PC-3 (cell line): ENCODE measurements around the gene ACSBG1. TPM values are rescaled to one million over a fixed set of nuclear protein-coding genes. Genes with fewer than 3 reads are reported as not detected.

Source experiments
- ATAC-seq: fragments of 200-7000 bp; cut with Tn5 transposase; 2 replicates; pipeline ENCODE4 v1.9.1; 2020; ENCODE audit warnings: mild to moderate bottlenecking, moderate library complexity
- BruUV-seq: library from RNA; stranded (reverse); fragments of 400-500 nt; replicated peaks from 2 replicates; lab custom pipeline; 2021; lab: Mats Ljungman, UMichigan
- CTCF ChIA-PET: fragments of 300-600 bp; sonication (Branson Sonifier 250); formaldehyde crosslinking; loops from one replicate; lab custom pipeline; 2022; ENCODE audit warnings: antibody characterized with exemption; lab: Charles Lee
- POLR2A ChIA-PET: fragments of 300-600 bp; sonication (Branson Sonifier 250); formaldehyde crosslinking; loops from one replicate; lab custom pipeline; 2022; ENCODE audit warnings: antibody characterized with exemption; ENCODE audit not compliant: unreplicated experiment; lab: Charles Lee
- DNase-seq: peaks from one replicate; pipeline ENCODE4 v3.0.0-alpha.2; 2015
- H2AFZ ChIP-seq: fragments of 300-600 bp; sonication (generic); 2 replicates; pipeline ENCODE4 v1.6.0; 2016; ENCODE audit warnings: antibody characterized with exemption, low read length
- H3F3A ChIP-seq: fragments of 300-600 bp; sonication (generic); one replicate; pipeline ENCODE4 v1.6.0; 2017; ENCODE audit warnings: antibody characterized with exemption, low read length, control low read depth, mild to moderate bottlenecking; ENCODE audit not compliant: unreplicated experiment
- H3K27ac ChIP-seq: fragments of 300-600 bp; sonication (generic); 2 replicates; pipeline ENCODE4 v1.5.1; 2016; ENCODE audit warnings: mild to moderate bottlenecking, low read length
- H3K27me3 ChIP-seq: fragments of 300-600 bp; sonication (generic); 2 replicates; pipeline ENCODE4 v1.6.1; 2016; ENCODE audit warnings: low read length, mixed read lengths
- H3K36me3 ChIP-seq: fragments of 300-600 bp; sonication (generic); 2 replicates; pipeline ENCODE4 v1.6.1; 2016; ENCODE audit warnings: low read depth, mixed run types, low read length, mixed read lengths
- H3K4me1 ChIP-seq: fragments of 300-600 bp; sonication (generic); 2 replicates; pipeline ENCODE4 v1.5.1; 2016; ENCODE audit warnings: low read length; ENCODE audit not compliant: insufficient read depth
- H3K4me2 ChIP-seq: fragments of 300-600 bp; sonication (generic); 2 replicates; pipeline ENCODE4 v1.6.0; 2016; ENCODE audit warnings: low read length
- H3K4me3 ChIP-seq: fragments of 300-600 bp; sonication (generic); 2 replicates; pipeline ENCODE4 v1.5.1; 2016; ENCODE audit warnings: mild to moderate bottlenecking, low read length, mixed read lengths
- H3K79me2 ChIP-seq: fragments of 300-600 bp; sonication (generic); 2 replicates; pipeline ENCODE4 v1.6.1; 2017; ENCODE audit warnings: low read length, mixed read lengths
- H3K9ac ChIP-seq: fragments of 300-600 bp; sonication (generic); 2 replicates; pipeline ENCODE4 v1.6.0; 2016; ENCODE audit warnings: mild to moderate bottlenecking, low read length
- H3K9me2 ChIP-seq: fragments of 300-600 bp; sonication (generic); replicated peaks from 2 replicates; pipeline ENCODE4 v1.6.1; 2016; ENCODE audit warnings: mixed run types, low read length, mixed read lengths
- H3K9me3 ChIP-seq: fragments of 300-600 bp; sonication (generic); 2 replicates; pipeline ENCODE4 v1.6.1; 2016; ENCODE audit warnings: low read length, mixed read lengths
- H4K20me1 ChIP-seq: fragments of 300-600 bp; sonication (generic); 2 replicates; pipeline ENCODE4 v1.6.1; 2016; ENCODE audit warnings: low read length, mixed read lengths
- EZH2 ChIP-seq: fragments of 300-600 bp; sonication (generic); IDR thresholded peaks from one replicate; pipeline ENCODE4 v1.6.1; 2017; ENCODE audit warnings: antibody characterized with exemption, mild to moderate bottlenecking, low read length; ENCODE audit not compliant: unreplicated experiment
- EZH2phosphoT487 ChIP-seq: fragments of 300-600 bp; sonication (generic); IDR thresholded peaks from 2 replicates; pipeline ENCODE4 v1.6.1; 2018; ENCODE audit warnings: mild to moderate bottlenecking, antibody characterized with exemption, low read length, borderline replicate concordance
- intact Hi-C: fragments of 100-400 bp; cut with micrococcal nuclease; formaldehyde crosslinking; loops from 2 replicates; pipeline ENCODE4 v1.9.0; 2023
- total RNA-seq: library from RNA; depleted of rRNA; stranded (reverse); fragments of >200 nt; gene quantifications from 2 replicates; pipeline ENCODE4 v1.2.3, GENCODE V29; 2014
- TF ChIP-seq, protein P1 (sequence below): fragments of 300-600 bp; sonication (generic); conservative IDR thresholded peaks from 2 replicates; pipeline ENCODE4 v1.5.1; 2017; ENCODE audit warnings: antibody characterized with exemption, low read depth, mild to moderate bottlenecking, low read length

The ACSBG1 gene
- total RNA-seq, 1 experiment from 2014 or later: 0.36 TPM

DNA sequence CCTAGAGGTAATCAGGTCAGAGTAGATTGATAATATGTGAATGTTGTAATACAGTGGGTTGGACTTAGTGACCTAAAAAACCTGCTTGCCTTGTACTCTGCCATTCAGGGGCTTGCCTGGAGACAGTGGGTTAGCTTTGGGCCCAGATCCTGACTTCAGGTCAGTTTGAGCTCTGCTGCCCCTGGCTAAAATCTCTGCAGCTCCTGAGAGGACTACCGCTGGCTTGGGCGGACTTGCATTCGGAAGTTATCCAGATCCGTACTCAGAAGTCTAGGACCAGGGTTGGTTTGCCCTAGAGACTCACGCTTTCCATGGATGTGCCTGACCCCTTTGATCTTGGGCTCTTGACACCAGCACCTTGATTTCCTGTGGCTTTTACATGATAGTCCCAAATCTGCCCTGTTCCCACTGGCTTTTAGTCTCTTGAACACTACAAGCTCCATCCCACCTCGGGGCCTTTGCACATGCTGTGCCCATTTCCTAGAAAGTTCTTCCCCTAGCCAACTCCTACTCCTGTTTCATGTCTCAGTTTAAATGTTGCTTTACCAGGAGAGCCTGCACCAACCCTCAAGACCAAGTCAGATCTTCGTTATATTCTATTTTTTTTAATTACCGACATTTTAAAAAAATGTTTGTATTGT lies 5.9 kb downstream of the ACSBG1 start:
- H3K9ac ChIP-seq: no peak overlapping the region
- POLR2A ChIA-PET: no interaction called here
- no TSS peak for BruUV-seq
- H3K4me1 ChIP-seq: no peaks in the 10 kb centered on the region
- no peaks in the 10 kb centered on the region for H3K79me2 ChIP-seq
- 0 out of 2 replicates have a peak, but pooled peaks cover 4% of the 10 kb centered on the region for H3K9me3 ChIP-seq
- CTCF ChIA-PET: no interaction called here
- no peak overlapping the region for H3K27ac ChIP-seq
- no peak for TF ChIP-seq EZH2phosphoT487
- TF ChIP-seq EZH2: no peak
- TF ChIP-seq, protein P1, sequence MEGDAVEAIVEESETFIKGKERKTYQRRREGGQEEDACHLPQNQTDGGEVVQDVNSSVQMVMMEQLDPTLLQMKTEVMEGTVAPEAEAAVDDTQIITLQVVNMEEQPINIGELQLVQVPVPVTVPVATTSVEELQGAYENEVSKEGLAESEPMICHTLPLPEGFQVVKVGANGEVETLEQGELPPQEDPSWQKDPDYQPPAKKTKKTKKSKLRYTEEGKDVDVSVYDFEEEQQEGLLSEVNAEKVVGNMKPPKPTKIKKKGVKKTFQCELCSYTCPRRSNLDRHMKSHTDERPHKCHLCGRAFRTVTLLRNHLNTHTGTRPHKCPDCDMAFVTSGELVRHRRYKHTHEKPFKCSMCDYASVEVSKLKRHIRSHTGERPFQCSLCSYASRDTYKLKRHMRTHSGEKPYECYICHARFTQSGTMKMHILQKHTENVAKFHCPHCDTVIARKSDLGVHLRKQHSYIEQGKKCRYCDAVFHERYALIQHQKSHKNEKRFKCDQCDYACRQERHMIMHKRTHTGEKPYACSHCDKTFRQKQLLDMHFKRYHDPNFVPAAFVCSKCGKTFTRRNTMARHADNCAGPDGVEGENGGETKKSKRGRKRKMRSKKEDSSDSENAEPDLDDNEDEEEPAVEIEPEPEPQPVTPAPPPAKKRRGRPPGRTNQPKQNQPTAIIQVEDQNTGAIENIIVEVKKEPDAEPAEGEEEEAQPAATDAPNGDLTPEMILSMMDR: no peak
- H3K27me3 ChIP-seq: no peaks in the 10 kb centered on the region
- H3K9me2 ChIP-seq: no peaks in the 10 kb centered on the region
- no peak overlapping the region for H3K4me2 ChIP-seq
- intact Hi-C loops: no loop called here
- DNase-seq (no peak), ATAC-seq (no peak)
- H3F3A ChIP-seq: no peaks in the 10 kb centered on the region
- no peak overlapping the region for H2AFZ ChIP-seq
- no peaks in the 10 kb centered on the region for H4K20me1 ChIP-seq
- no peak overlapping the region for H3K4me3 ChIP-seq
- no peaks in the 10 kb centered on the region for H3K36me3 ChIP-seq

DNA sequence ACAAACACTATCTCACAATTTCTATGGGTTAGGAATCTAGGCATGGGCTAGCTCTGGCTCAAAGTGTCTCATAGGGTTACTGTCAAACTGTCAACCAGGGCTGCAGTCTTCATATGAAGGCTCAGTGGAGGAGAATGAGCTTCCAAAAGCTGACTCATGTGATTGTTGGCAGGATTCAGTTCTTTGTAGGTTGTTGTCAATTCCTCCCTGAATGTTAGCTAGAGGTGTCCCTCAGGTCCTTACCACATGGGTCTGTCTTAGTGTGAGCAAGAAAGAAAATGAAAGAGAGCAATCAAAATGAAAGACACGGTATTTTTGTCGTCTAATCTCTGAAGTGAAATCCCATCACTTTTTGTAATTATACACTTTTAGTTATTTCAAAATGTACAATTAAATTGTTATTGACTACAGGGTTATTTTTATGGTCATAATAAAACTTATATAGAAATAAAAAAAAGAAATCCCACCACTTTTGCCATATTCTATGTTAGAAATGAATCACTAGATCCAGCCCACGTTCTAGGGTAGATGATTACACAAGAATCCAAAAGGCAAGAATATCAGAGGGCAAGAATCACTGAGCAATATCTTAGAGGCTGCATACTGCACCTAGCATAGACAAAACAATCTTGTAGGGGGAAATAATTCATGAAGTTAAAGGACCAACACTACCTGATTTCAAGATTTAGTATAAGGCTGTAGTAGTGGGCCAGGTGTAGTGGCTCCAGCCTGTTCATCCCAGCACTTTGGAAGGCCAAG lies 8.4 kb downstream of the ACSBG1 start:
- DNase-seq (no peak), ATAC-seq (no peak)
- Histone ChIP-seq H4K20me1 (no peaks in the 10 kb centered on the region), H3K27ac (no peak overlapping the region), H3F3A (no peaks in the 10 kb centered on the region), H3K9ac (no peak overlapping the region), H3K4me3 (no peak overlapping the region), H3K4me1 (no peaks in the 10 kb centered on the region), H3K27me3 (no peaks in the 10 kb centered on the region), H3K79me2 (no peaks in the 10 kb centered on the region), H3K4me2 (no peak overlapping the region), H3K9me3 (0 out of 2 replicates have a peak, but pooled peaks cover 4% of the 10 kb centered on the region), H3K36me3 (no peaks in the 10 kb centered on the region), H2AFZ (no peak overlapping the region), H3K9me2 (no peaks in the 10 kb centered on the region)
- TF ChIP-seq, protein P1: no peak
- no peak for TF ChIP-seq EZH2
- no peak for TF ChIP-seq EZH2phosphoT487
- BruUV-seq: no TSS peak
- intact Hi-C loops: no loop called here
- CTCF ChIA-PET: interaction anchor here (0.5 kb wide), 1 partner anchor 14 kb away, joined by 5 read pairs; no protein-coding TSS in a partner anchor
- POLR2A ChIA-PET: no interaction called here

DNA sequence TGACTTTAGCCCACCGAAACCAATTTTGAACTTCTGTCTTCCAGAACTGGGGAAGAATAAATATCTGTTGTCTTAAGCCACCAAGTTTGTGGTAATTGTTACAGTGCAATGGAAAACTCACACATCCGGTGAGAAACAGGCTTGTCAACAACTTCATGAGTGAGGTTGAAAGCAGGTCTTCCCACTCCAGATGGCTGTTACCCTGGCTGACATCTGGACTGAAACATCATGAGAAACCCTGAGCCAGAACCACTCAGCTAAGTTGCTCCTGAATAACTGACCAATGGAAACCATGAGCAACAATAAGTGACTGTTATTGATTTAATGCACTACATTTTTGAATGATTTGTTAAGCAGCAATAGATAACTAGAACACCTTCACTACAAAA lies 10.3 kb downstream of the ACSBG1 start:
- Histone ChIP-seq H3K36me3 (no peaks in the 10 kb centered on the region), H3F3A (no peaks in the 10 kb centered on the region), H3K4me3 (no peak overlapping the region), H3K9me3 (0 out of 2 replicates have a peak, but pooled peaks cover 4% of the 10 kb centered on the region), H3K27ac (no peak overlapping the region), H4K20me1 (no peaks in the 10 kb centered on the region), H3K9me2 (no peaks in the 10 kb centered on the region), H3K4me2 (no peak overlapping the region), H2AFZ (no peak overlapping the region), H3K9ac (no peak overlapping the region), H3K79me2 (no peaks in the 10 kb centered on the region), H3K4me1 (no peaks in the 10 kb centered on the region), H3K27me3 (no peaks in the 10 kb centered on the region)
- BruUV-seq: no TSS peak
- no peak for DNase-seq
- ATAC-seq: no peak
- ChIA-PET CTCF (no interaction called here), POLR2A (no interaction called here)
- intact Hi-C loops: no loop called here
- TF ChIP-seq, protein P1: no peak
- TF ChIP-seq EZH2 (no peak), EZH2phosphoT487 (no peak)
